ENCODE results near the gene LRPAP1.
"Not testable (repeated sequence)": the region's sequence is repeated elsewhere in the genome, so short reads cannot be mapped to it uniquely, and the experiment has no call there.

The LRPAP1 gene

DNA sequence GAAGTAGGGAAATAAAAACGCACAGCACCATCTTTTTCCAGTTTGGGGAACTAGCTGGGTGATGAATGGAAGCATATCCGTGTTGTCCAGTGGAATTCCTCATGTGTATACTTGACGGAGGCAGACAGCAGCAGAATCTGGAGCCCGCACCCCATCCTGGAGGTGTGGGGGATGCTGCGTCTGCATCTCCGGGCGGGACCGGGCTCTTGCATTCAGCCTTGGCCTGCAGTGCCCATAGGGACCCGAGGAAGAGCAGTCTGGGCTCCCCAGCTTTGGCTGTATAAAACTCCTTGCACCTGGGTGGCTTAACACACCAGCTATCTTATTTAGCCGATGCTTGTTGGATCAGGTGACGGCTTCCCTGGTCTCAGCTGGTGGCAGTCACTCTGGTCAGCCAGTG lies 39.7 kb upstream of the LRPAP1 start:
- in situ Hi-C loops (cut with MboI; ENCODE audit: low sequenced_read_pairs) = loop anchor here (25.0 kb wide), 1 partner anchor 315 kb away; no protein-coding TSS in a partner anchor
- H3K4me1 ChIP-seq = no peaks in the 10 kb centered on the region
- H3K36me3 ChIP-seq (replicated peaks) = no peaks in the 10 kb centered on the region
- H3K9me3 ChIP-seq = no peaks in the 10 kb centered on the region
- DNase-seq (ENCODE audit: low spot score in 2 of 2) = no peak
- no peaks in the 10 kb centered on the region for H3K27me3 ChIP-seq (ENCODE audit: low read depth)
- no peak overlapping the region for H3K4me3 ChIP-seq

DNA sequence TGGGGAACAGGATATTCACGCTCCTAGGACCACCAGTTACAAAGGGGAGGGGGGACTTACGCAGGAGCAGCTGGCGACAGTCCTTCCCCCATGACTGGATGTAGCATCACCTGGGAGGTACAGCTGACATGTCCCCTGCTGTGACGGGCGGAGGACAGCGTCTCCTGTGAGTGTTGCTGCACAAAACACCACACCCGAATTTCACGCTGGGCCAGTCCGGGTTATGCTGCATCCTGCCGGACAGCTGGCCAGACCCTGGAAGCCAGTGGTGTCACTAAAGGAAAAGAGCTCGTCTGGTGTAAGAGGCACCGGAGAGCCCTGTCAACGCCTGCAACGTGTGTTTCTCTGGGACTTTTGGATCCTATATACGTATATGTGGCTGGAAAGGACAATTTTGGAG lies 38.7 kb upstream of the LRPAP1 start:
- not testable (repeated sequence) for DNase-seq (ENCODE audit: low spot score in 2 of 2); H3K27me3 ChIP-seq (ENCODE audit: low read depth); H3K9me3 ChIP-seq; H3K36me3 ChIP-seq (replicated peaks); H3K4me3 ChIP-seq; H3K4me1 ChIP-seq
- in situ Hi-C loops (cut with MboI; ENCODE audit: low sequenced_read_pairs) = loop anchor here (25.0 kb wide), 1 partner anchor 316 kb away; no protein-coding TSS in a partner anchor

DNA sequence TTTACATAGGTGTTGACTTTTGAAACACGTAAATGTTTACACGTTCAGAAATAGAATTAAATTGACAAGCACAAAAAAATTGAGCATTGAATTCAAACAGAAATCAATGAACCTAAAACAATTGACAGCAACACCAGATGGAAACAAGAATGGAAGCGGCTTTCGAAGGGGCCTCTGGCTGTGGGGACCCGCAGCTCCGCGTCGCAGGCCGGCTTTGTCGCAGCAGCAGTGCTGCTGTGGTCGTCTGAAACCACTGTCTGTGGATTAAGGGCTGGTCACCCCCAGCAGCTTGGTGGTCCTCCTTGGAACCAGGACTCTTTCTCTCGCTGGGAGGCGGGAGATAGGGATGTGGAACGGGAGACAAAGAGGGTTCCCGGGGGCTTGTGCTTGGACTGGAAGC lies 37.4 kb upstream of the LRPAP1 start:
- in situ Hi-C loops (cut with MboI; ENCODE audit: low sequenced_read_pairs) = loop anchor here (25.0 kb wide), 1 partner anchor 318 kb away; no protein-coding TSS in a partner anchor
- not testable (repeated sequence) for H3K9me3 ChIP-seq; H3K4me1 ChIP-seq; DNase-seq (ENCODE audit: low spot score in 2 of 2); H3K36me3 ChIP-seq (replicated peaks); H3K4me3 ChIP-seq; H3K27me3 ChIP-seq (ENCODE audit: low read depth)

GRCh38 chr4:3566701-3567100 lies 34.5 kb upstream of the LRPAP1 start:
- not testable (repeated sequence) for DNase-seq (ENCODE audit: low spot score in 2 of 2); H3K36me3 ChIP-seq (replicated peaks); H3K9me3 ChIP-seq; H3K4me1 ChIP-seq; H3K27me3 ChIP-seq (ENCODE audit: low read depth); H3K4me3 ChIP-seq
- in situ Hi-C loops (cut with MboI; ENCODE audit: low sequenced_read_pairs) = loop anchor here (25.0 kb wide), 1 partner anchor 321 kb away; no protein-coding TSS in a partner anchor

- H3K36me3 ChIP-seq (replicated peaks); H3K27me3 ChIP-seq (ENCODE audit: low read depth); H3K4me3 ChIP-seq; DNase-seq (ENCODE audit: low spot score in 2 of 2); H3K4me1 ChIP-seq; H3K9me3 ChIP-seq: not testable (repeated sequence)
- in situ Hi-C loops (cut with MboI; ENCODE audit: low sequenced_read_pairs) = loop anchor here (25.0 kb wide), 1 partner anchor 321 kb away; no protein-coding TSS in a partner anchor
These were observed 34.1 kb upstream of the LRPAP1 start for GRCh38 chr4:3566301-3566700.

GRCh38 chr4:3564948-3565347 lies 32.7 kb upstream of the LRPAP1 start:
- not testable (repeated sequence) for H3K4me1 ChIP-seq

GRCh38 chr4:3563403-3563802 lies 31.2 kb upstream of the LRPAP1 start:
- in situ Hi-C loops (cut with MboI; ENCODE audit: low sequenced_read_pairs) = loop anchor here (25.0 kb wide), 1 partner anchor 324 kb away; no protein-coding TSS in a partner anchor
- no peak for DNase-seq (ENCODE audit: low spot score in 2 of 2)
- H3K4me3 ChIP-seq = no peak overlapping the region
- no peaks in the 10 kb centered on the region for H3K9me3 ChIP-seq
- H3K27me3 ChIP-seq (ENCODE audit: low read depth) = no peaks in the 10 kb centered on the region
- no peaks in the 10 kb centered on the region for H3K4me1 ChIP-seq
- no peaks in the 10 kb centered on the region for H3K36me3 ChIP-seq (replicated peaks)

More at GRCh38 chr4:3564948-3565347, 32.7 kb upstream of the LRPAP1 start:
- DNase-seq (ENCODE audit: low spot score in 2 of 2); H3K9me3 ChIP-seq; H3K27me3 ChIP-seq (ENCODE audit: low read depth); H3K36me3 ChIP-seq (replicated peaks); H3K4me3 ChIP-seq: not testable (repeated sequence)
- in situ Hi-C loops (cut with MboI; ENCODE audit: low sequenced_read_pairs) = loop anchor here (25.0 kb wide), 1 partner anchor 322 kb away; no protein-coding TSS in a partner anchor

DNA sequence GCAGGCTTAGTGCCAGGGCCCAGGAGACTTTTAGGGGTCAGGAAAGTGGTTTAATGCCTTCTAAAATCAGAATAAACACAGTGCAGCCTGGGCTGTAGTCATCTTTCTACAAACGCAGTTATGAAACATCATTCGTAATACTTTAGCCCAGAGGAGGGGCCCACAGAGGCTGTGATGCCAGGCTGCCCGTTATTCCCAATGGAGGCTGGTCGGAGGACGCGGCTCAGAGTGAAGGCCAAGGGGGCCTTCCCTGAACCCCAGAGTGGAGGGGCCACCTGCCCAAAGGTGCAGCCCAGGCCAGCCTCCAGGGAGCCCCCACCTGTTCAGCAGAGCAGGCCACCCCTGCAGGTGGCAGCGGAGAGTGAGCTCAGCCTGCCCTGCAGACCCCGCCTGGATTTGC lies 29.9 kb upstream of the LRPAP1 start:
- in situ Hi-C loops (cut with MboI; ENCODE audit: low sequenced_read_pairs) = loop anchor here (25.0 kb wide), 1 partner anchor 325 kb away; no protein-coding TSS in a partner anchor
- H3K4me1 ChIP-seq; DNase-seq (ENCODE audit: low spot score in 2 of 2); H3K27me3 ChIP-seq (ENCODE audit: low read depth); H3K9me3 ChIP-seq; H3K4me3 ChIP-seq; H3K36me3 ChIP-seq (replicated peaks): not testable (repeated sequence)

DNA sequence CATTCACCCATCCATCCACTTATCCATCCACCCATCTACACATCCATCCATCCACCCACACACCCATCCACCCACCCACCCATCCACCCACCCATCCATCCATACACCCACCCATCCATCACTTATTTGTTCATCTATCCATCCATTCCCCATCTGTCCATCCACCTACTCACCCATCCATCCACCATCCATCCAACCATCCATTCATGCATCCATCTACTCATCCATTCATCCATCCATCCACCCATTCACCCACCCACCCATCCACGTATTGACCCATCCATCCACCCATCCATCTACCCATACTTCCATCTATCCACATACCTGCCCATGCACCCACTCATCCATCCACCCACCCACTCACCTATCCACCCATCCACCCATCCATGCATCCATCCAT lies 28.2 kb upstream of the LRPAP1 start:
- H3K4me1 ChIP-seq; H3K36me3 ChIP-seq (replicated peaks); H3K27me3 ChIP-seq (ENCODE audit: low read depth); H3K9me3 ChIP-seq; H3K4me3 ChIP-seq; DNase-seq (ENCODE audit: low spot score in 2 of 2): not testable (repeated sequence)
- in situ Hi-C loops (cut with MboI; ENCODE audit: low sequenced_read_pairs) = loop anchor here (25.0 kb wide), 1 partner anchor 327 kb away; no protein-coding TSS in a partner anchor

DNA sequence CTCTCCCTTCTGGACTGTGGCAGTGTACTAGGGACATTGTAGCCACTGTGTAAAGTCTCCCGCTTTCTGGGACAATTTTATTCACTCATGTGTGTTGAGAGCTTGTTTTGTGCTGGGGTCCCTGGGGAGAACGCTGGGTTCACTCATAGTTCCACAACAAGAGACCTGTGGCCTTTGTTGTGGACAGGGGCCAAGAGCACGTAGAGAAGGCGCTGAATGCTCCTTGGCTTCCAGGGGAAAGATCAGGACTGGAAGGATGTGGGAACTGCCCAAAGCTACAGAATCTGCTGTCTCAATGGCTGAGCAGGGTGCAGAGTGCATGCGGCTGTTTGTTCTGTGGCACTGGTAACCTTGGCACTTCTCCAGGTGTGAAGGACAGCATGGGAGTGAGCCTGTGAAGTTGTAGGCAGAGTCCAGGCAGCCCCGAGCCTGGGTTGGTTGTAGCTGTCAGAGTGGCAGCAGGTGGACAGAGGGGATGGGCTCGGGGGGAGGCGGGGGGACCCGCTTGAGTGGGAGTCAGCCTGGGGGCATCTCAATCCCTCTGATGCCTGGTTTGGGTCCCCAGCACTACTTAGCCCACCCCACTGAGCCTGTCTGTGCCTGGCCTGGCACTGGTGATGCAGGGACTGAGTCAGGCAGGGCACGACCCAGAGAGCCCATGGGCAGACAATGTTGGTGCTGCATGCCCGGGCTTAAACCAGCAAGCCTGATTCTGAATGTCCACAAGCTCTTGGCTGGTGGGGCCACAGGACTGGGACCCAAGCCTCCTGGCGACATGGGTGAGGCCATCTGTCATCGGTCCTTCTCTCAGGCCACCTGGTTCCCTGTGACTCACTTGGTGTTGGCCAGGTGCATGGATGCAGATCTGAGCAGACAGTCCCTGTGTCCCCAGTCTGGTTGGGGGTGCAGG lies 27.4 kb upstream of the LRPAP1 start:
- H3K4me3 ChIP-seq; DNase-seq (ENCODE audit: low spot score in 2 of 2); H3K36me3 ChIP-seq (replicated peaks); H3K9me3 ChIP-seq; H3K4me1 ChIP-seq; H3K27me3 ChIP-seq (ENCODE audit: low read depth): not testable (repeated sequence)
- in situ Hi-C loops (cut with MboI; ENCODE audit: low sequenced_read_pairs) = loop anchor here (25.0 kb wide), 1 partner anchor 328 kb away; no protein-coding TSS in a partner anchor

GRCh38 chr4:3558514-3558836 lies 26.3 kb upstream of the LRPAP1 start:
- not testable (repeated sequence) for H3K4me3 ChIP-seq, H3K4me1 ChIP-seq
- in situ Hi-C loops (cut with MboI; ENCODE audit: low sequenced_read_pairs) = loop anchor here (25.0 kb wide), 1 partner anchor 329 kb away; no protein-coding TSS in a partner anchor

GRCh38 chr4:3557676-3558513 lies 25.7 kb upstream of the LRPAP1 start:
- DNase-seq (ENCODE audit: low spot score in 2 of 2); H3K27me3 ChIP-seq (ENCODE audit: low read depth): not testable (repeated sequence)
- in situ Hi-C loops (cut with MboI; ENCODE audit: low sequenced_read_pairs) = loop anchor here (25.0 kb wide), 1 partner anchor 329 kb away; no protein-coding TSS in a partner anchor

More at GRCh38 chr4:3558514-3558836, 26.3 kb upstream of the LRPAP1 start:
- not testable (repeated sequence) for H3K9me3 ChIP-seq; H3K36me3 ChIP-seq (replicated peaks); DNase-seq (ENCODE audit: low spot score in 2 of 2); H3K27me3 ChIP-seq (ENCODE audit: low read depth)

DNA sequence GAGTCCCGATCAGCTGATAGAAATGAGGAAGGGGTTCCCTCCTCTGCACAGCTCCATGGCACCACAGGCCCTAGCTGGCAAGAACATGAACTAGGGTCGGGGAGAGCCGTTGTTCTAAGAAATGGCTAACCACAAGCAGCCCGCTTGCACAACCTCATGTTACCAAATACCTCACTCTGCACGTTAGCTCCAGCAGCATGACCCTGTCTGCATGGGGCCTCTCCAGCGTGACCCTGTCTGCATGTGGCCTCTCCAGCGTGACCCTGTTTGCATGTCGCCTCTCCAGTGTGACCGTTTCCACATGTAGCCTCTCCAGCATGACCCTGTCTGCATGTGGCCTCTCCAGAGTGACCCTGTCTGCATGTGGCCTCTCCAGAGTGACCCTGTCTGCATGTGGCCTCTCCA lies 24.9 kb upstream of the LRPAP1 start:
- H3K4me1 ChIP-seq; H3K27me3 ChIP-seq (ENCODE audit: low read depth); H3K36me3 ChIP-seq (replicated peaks); H3K9me3 ChIP-seq; H3K4me3 ChIP-seq; DNase-seq (ENCODE audit: low spot score in 2 of 2): not testable (repeated sequence)
- in situ Hi-C loops (cut with MboI; ENCODE audit: low sequenced_read_pairs) = loop anchor here (25.0 kb wide), 1 partner anchor 330 kb away; no protein-coding TSS in a partner anchor

More at GRCh38 chr4:3557676-3558513, 25.7 kb upstream of the LRPAP1 start:
- H3K9me3 ChIP-seq; H3K4me3 ChIP-seq; H3K36me3 ChIP-seq (replicated peaks); H3K4me1 ChIP-seq: not testable (repeated sequence)

Measured in HAP-1 (cell line).